GM12865 (cell line): ENCODE measurements around the gene BCAR3.

ENCODE experiments used
- DNase-seq: peaks from one replicate; pipeline ENCODE4 v3.0.0; 2010; ENCODE audit warnings: low read depth
- H3K4me3 ChIP-seq: 2 replicates; pipeline ENCODE4 v1.5.1; 2011; ENCODE audit warnings: mild to moderate bottlenecking, low read depth, low read length, control low read depth
- CTCF ChIP-seq: IDR thresholded peaks from 2 replicates; pipeline ENCODE4 v1.5.1; 2011; ENCODE audit warnings: low read length, control low read depth, low read depth, inconsistent platforms; ENCODE audit not compliant: insufficient read depth; ENCODE audit errors: missing control alignments

The BCAR3 gene

GRCh38 chr1:93600663-93601062 lies 81.0 kb downstream of the BCAR3 start:
- no peak for DNase-seq
- no peak for TF ChIP-seq CTCF
- H3K4me3 ChIP-seq, result no peak overlapping the region

- no peak overlapping the region for H3K4me3 ChIP-seq
- TF ChIP-seq CTCF, result no peak
- no peak for DNase-seq
Observed at GRCh38 chr1:93599479-93599878, 82.2 kb downstream of the BCAR3 start.

GRCh38 chr1:93598861-93599439 lies 82.7 kb downstream of the BCAR3 start:
- DNase-seq, result no peak
- TF ChIP-seq CTCF, result no peak
- no peak overlapping the region for H3K4me3 ChIP-seq

- TF ChIP-seq CTCF, result no peak
- DNase-seq, result no peak
- H3K4me3 ChIP-seq, result no peak overlapping the region
Observed at GRCh38 chr1:93598396-93598795, 83.2 kb downstream of the BCAR3 start.

- DNase-seq, result no peak
- no peak overlapping the region for H3K4me3 ChIP-seq
- TF ChIP-seq CTCF, result no peak
Observed at GRCh38 chr1:93597709-93598108, 83.9 kb downstream of the BCAR3 start.

- no peak for TF ChIP-seq CTCF
- no peak for DNase-seq
- no peak overlapping the region for H3K4me3 ChIP-seq
Observed at GRCh38 chr1:93596329-93597089, 85.1 kb downstream of the BCAR3 start.
